Measurements from ENCODE around the gene NOTCH4.
"Not testable (repeated sequence)": the region's sequence is repeated elsewhere in the genome, so short reads cannot be mapped to it uniquely, and the experiment has no call there.

NOTCH4 gene

DNA sequence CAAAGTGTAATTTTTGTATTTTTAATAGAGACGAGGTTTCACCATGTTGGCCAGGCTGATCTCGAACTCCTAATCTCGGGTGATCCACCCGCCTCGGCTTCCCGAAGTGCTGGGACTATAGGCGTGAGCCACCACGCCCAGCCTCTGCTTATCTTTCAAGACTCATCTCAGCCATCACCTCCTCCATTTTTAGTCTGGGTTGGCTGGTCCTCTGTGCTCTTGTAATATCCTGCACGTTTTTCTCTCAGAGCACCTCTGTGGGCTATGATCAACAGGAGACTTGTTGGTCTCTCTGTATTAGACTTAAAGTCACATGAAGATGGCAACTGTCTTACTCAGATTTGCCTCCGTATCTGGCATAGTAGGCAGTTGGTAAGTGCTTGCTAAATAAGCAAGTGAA, 7.6 kb downstream of the NOTCH4 start:
- DNase-seq: no peak

DNA sequence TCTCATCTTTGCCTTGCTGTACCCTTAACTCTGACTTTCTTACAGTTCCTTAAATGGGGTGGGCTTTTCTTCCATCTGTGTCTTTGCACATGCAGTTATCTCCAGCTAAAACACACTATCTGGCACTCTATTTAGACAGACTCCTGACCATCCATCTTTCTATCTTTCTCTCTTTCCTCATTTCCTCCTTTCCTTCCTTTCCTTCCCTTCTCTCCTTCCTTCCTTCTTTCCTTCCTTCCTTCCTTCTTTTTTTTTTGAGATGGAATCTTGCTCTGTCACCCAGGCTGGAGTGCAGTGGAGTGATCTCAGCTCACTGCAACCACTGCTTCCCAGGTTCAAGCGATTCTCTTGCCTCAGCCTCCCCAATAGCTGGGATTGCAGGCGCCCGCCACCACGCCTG, 8.2 kb downstream of the NOTCH4 start:
- no peak for DNase-seq

DNA sequence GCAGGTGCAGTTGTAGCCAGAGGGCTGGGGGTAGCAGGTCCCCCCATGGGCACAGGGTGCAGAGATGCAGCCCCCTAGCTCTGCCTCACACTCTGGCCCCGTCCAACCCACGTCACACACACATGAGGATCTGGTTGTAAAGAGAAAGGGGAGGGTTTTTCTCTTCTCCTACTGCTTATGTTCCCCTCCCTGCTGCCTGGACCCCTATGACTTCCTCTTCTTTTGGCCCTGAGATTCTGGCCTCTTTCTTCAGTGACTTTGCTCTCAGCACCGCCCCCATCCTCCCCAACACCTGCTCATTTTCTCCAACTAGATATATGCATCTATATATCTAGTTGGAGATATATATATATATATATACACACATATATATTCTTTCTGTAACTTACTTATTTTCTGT, 9.7 kb downstream of the NOTCH4 start:
- DNase-seq: no peak

DNA sequence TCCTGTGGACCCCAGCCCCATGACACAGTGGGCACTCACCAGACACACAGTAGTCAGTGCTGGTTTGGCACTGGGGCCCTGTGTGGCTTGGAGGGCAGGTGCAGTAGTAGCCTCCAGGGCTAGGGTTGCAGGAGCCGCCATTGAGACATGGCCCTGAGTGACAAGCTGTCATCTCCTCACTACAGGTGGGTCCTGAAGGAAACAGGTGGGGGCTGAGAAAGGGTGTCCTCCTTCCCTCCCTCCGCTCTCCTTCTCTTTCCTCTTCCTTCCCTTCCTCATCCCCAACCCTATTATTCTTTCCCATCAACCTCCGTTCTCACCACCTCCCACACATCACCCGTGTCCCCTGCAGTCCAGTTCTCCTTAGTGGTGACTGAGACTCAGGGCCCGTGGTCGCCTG, 10.2 kb downstream of the NOTCH4 start:
- no peak for DNase-seq

DNA sequence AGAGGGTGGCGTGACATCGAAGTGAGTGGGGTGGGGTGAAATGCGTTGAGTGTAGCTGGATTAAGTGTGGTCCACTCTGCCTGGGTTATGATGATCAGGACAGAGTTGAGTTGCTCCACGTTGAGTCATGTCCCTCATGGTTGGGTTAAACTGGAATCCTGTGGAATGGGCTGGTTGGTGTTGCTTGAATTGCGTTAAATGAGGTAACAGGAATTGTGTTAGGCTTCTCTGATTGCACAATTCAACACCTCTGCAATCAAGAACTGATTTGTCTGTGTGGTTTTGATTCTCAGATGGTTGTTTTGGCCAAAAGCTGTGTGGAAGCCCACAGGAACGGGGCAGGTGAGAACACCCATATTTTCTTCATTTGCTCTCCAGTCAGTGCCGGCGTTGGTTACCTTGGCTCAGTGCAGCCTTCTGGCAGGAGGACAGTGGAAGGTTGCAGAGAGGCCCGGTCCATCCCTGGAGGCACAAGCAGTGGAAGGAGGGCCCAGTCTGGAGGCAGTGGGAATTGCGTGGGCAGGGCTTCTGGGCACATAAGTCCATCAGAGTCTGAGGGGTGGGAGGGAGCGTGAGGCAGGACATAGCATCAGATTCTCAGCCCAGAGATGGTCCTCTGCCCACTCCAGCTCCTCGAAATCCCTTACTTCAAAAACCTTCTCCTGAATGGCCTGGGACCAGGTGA, 11.6 kb downstream of the NOTCH4 start:
- DNase-seq: no peak

DNA sequence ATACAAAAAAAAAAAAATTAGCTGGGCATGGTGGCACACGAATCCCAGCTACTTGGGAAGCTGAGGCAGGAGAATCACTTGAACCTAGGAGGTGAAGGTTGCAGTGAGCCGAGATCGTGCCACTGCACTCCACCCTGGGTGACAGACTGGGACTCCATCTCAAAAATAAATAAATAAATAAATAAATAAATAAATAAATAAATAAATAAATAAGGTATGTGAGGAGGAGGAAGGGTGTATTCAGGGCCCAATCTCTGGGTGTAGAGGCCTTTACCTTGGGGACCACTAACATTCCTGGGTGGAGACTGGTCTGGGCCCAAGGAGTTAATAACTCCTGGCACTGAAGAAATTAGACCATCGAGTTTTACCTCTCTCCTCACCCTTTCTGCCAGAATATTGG, 12.4 kb downstream of the NOTCH4 start:
- not testable (repeated sequence) for DNase-seq

DNA sequence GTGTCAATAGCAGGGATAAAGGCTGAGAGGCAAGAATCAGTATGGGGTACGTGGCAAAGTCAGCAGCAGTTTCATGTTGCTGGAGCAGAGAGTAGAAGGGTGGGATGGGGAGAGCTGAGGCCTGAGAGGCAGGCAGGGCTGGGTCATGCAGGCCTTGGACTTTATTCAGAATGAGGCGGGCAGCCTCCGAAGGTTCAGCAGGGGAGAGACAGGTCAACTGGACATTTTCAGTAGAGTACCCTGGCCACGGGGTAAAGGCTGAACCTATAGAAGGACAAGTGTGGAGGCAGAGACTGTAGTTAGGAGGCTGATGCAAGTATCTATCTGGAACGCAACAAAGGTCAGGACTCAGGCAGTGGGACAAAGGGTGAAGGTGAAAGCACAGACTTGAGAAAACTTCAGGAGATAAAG, 13.7 kb downstream of the NOTCH4 start:
- DNase-seq: no peak

DNA sequence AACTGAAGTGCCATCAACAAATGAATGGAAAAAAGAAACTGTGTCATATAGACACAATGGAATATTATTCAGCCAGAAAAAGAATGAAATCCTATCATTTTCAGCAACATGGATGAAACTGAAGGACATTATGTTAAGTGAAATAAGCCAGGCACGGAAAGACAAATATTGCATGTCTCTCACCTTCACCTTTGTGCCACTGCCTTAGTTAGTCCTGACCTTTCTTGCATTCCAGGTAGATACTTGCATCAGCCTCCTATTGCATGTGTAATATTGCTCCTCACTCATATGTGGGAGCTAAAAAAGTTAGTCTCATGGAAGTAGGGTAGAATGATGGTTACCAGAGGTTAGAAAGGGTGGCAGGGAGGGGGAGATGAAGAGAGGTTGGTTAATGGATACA, 14.9 kb downstream of the NOTCH4 start:
- no peak for DNase-seq

DNA sequence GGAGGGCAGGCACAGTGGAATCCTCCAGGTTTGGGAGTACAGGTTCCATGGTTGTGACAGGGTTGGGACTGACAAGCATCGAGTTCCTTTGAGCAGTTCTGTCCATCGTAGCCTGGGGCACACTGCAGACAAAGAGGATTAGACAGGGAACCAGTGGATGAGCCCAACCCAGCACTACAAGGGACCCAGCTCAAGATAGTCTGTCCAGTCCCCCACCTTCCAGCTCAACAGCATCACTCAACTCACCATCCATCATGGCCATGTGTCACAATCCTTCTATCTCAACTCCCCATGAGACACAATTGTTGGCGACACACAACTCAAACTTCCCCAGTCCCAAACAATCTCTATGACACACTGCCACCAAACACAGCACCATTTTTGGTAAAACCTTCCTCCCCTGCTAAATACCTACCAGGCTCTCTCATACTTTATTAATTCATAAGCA, 19.6 kb downstream of the NOTCH4 start:
- no peak for DNase-seq

DNA sequence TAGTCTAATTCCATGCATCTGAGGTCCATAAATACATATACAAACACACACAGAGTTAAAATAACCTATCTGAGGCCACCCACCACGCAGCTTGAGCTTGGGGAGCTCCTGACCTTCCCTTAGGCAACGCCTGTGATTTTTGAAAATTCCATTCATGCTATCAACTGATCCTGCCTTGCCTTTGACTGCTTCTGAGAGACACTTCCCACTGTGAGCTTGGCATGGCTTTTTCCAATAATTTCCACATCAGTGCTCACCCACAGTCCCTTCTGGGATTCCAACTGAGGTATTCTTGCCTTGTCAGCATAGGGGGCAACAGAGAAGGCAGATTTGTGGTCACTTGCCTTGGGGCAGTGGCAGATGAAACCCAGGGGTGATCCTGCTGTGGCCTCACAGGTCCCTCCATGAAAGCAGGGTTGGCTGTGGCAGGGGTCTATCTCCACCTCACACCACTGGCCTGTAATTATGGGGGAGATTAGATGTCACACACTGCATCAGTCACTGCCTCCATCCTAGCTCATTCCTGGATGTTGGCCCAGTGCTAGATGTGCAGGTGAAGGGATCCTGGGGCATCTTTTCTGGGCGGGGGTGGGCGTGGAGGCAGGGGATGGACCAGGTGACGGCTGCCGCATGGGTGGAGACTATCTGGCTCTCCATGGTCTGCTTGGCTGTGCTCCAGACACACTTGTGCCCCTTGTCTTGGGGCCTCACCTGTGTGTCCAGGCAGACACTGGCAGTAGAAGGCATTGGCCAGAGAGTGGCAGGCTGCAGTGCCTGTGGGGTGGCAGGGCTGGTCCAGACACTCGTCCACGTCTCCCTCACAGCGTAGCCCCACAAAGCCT, 20.2 kb downstream of the NOTCH4 start:
- no peak for DNase-seq

DNA sequence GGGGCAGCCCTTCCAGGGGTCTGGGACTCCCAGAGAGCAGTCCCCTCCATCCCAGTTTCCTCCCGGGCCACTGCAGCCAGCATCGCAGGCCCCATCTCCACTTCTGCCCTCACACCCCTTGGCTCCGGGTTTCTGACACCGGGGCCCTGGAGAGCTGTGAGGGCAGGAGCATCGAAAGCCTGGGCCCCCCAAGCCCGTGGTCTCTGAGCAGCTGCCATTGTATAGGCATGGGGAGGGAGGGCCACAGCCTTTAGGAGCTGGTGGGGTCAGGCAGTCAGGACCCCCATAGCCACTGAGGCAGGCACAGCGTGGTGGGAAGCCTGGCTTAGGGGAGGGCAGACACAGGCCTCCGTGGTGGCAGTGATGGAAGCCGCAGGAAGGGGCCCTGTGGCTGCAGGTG, 21.7 kb downstream of the NOTCH4 start:
- DNase-seq: no peak

DNA sequence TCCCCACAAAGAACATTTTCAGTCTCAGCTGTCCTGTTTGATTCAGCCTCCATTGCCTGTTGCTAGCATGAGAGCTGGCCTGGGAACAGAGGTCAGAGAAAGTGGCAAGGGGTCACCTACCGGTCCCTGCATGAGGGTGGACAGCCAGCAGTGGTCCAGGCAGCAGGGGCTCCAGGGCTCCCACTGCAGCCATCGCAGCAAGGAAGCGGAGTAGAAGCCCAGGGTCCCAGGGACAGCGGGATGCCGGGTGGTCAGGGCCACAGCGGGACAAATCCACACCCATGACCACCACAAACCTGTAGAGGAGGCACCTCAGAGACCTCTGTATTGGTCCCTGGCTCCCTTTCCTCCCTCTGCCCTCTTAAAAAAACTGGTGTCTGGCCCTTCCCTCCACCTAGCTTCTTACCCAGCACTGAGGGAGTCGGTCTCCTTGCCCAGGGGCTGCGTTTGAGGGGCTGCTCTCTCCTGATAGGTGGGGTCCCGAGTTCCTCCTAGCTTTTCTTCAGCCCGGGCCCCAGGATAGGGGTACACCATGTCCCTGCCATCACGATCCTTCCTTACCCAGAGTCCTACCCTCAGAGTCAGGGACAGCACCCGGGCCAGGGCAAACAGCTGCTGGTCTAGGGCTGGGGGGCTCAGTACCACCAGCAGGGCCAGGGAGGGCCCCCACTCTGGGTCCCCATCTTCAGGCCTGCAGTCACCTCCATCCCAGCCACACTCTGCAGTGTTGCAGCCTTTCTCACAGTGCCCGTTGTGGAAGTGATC, 23.0 kb downstream of the NOTCH4 start:
- no peak for DNase-seq

DNA sequence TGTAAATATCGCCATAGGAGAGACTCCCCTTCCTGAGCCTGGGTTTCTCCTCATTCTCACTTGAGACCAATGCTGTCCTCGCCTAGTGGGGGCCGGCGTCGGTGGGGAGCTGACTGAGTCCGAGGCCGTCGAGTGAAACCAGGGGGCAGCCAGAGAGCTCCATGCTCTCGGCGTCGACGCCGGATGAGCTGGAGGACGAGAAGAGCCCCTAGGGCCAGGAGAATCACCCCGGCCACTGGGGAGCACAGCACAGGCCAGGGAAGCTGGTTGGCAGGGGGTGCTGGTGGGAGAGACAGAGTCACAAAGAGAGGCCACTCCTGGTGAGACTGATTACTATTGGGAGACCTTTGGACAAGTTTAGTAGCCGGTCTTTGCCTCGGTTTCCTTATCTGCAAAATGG, 25.0 kb downstream of the NOTCH4 start:
- DNase-seq: no peak

DNA sequence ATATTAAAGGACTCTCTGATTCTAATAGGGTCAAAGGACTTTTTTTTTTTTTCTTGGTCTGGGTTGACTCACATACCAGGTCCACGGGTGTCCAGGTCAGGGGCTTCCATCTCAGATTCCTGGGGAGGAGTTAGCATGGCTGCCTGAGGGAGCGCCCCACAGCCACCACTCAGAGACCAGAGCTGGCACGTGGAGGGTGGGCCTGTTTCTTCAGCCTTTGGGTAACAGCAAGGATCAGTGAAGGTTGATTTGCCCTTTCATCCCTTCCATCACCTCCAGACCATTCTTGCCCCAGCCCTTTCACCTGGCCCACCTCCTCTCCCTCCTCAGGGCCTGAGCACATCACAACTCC, 25.5 kb downstream of the NOTCH4 start:
- no peak for DNase-seq

DNA sequence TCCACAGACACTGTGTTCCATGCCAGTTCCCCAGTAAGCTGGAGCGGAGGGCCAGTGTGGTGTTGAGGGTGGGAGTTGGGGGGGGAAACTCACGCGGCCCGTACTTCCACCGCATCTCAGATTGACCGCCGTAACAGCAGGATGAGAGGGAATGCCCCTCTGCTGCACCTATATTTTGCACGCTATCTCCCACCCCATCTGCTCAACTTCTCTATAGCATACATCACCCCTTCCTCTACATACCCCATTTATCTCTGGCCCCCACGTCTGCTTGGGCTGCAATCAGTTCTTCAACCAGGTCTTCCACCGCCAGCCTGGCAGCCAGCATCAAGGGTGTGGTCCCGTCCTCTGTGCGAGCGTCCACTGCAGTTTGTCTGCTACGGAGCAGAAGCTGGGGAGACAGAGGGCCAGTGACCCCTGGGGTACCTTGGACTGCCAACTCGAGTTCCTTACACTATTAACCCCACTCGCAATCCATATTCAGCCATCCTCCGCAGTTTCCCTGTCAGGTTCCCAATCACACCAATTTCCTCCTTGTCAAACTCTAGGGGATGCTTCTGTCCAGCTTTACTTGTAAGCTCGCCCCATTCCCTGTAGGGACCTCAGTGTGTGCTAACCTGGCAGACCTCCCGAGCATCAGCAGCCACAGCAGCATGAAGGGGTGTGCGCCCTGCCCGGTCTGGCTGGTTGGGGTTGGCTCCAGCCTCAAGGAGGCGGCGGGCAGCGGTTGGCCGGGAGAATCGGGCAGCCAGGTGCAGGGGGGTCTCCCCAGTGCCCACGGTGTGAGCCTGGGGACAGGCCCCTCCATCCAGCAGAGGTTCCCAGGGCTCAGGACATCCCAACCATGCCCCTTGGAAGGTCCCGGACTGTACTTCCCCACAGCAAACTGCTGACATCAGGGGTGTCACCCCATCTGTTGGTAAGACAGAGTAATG, 26.9 kb downstream of the NOTCH4 start:
- peak; percentile 10 for DNase-seq

DNA sequence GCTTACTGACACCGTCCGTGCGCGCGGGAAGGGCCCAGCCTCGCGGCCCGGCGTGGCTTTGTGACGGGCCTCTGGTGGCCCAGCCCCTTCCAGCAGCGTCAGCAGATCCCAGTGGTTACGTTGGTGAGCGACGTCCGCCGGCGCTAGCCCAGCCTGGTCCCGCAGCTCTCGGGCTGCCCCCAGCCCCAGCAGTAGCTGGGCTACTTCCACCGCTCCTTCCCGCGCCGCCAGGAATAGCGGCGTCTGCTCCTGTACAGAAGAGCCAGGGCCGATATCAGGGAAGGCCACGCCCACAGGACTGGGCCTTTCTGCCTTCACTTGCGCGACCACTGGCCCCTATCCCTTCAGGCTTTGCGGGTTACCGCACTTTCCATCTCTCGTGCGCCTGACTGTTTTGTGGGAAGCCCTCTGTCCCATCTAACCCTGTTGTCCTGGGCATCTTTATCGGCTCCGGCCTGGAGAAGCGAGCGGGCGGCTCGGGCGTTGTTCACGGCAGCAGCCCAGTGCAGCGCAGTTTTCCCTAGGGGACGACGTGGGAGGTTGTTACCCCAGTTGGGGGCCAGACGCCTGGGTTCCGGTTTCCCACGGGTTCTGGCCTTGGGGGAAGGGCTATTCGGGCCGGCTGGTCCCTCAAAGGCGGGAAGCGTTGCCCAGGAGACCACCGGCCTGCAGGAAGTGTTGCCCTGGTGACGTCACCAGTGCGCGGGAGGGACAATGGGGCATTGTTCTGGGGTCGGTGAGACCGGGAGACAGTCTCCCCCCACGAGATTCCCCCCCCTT, 27.8 kb downstream of the NOTCH4 start:
- DNase-seq: peak; percentile 18

DNA sequence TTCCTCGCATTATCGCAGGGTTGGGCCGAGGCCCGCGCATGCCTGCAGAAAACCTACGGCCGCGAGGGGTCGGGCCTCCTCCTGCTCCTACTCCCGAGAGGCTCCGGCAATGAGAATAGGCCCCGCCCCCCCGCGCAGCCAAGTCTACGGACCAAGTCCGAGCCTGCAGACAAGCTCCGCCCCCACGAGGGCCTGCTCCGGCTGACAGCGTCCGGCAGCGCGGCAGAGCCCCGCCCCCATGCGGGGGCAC, 28.3 kb downstream of the NOTCH4 start:
- DNase-seq: peak; percentile 82

DNA sequence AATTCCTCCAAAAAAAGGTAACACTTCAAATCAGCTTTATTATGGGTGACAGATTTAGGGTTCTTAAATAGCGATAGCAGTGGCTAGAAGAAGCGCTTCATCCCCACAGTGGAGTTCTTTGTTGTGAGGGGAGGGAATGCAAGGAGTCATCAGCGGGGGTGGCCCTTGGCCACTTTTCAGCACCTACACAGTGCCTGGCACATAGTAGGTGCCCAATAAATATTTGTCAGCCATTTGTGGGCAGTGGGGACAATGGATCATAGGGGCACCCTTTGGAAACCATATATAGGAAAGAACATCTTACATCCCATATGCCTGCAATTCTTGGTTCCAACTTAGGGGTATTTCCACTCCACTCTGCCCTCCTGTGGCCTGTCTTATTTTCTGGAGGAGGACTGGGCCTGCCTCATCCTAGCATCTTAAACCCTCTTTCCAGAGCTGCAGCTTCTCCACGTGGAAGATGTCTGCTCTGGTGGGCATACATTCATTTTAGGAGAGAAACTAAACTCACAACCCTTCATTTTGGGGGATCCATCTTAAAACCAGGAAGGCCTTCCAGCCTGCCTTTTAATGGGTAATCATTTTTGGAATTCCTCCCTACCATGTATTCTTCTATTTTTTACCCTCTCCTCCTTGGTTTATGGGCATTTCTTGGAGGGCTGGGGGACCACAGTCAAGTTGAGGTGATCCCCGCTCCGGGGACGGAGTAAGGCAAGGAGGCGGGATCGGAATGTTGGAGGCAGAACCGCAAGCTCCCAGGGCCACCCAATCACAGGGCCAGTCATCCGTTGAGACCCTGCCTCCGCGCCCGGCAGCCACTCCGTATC, 28.8 kb downstream of the NOTCH4 start:
- DNase-seq: no peak

DNA sequence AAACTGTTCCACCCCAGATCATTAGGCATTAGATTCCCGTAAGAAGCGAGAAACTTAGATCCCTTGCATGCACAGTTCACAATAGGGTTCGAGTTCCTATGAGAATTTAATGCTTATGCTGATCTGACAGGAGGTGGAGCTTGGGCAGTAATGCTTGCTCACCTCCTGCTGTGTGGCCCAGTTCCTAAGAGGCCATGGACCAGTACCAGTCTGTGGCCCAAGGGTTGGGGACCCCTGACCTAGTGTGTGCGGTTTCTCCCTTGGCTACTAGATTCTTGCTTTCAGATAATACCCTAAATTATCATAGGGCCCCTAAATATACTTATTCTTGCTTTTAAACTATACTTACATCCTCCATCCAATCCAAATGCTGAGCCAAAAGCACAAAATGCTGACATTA, 29.5 kb downstream of the NOTCH4 start:
- no peak for DNase-seq

DNA sequence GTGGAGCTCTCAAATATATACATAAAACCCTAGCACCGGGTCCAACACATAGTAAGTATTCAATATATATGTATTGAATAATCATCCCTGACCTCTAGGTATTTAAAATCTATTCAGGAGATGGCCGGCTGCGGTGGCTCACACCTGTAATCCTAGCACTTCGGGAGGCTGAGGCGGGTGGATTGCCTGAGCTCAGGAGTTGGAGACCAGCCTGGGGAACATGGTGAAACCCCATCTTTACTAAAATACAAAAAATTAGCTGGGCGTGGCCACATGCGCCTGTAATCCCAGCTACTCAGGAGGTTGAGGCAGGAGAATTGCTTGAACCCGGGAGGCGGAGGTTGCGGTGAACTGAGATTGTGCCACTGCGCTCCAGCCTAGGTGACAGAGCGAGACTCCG, 30.8 kb downstream of the NOTCH4 start:
- not testable (repeated sequence) for DNase-seq

DNA sequence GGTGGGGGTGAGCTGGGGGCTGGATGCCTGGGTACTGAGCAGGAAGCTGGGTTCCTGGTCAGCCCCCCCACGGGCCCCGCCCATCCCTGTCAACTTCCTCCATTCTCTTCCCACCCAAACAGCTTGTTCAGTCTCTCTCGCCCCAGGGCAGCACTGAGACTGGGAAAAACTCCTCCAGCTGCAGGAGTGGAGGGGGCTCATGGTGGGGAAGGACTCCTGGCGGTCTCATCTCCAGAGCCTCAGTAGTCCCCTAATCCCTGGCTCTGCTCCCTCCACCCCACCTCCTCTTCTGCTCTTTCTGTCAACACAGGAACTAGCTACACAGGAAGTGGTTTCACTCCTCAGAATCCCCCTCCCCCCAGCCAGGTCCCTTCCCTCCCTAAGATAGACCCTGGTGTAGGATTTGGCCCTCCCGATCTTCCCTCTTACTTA, 31.2 kb downstream of the NOTCH4 start, which contains the start of gene GPSM3:
TSS of gene GPSM3 (minus strand) at position 36 of the 432 bp plus-strand sequence. CDS start 130 bp downstream, outside the sequence.
- no peak for DNase-seq

Measured in NCI-H1417 treated with DMSO at 0.1 percent for 48 hours (cell line).